ENCODE data around the gene KRT32.

The KRT32 gene

DNA sequence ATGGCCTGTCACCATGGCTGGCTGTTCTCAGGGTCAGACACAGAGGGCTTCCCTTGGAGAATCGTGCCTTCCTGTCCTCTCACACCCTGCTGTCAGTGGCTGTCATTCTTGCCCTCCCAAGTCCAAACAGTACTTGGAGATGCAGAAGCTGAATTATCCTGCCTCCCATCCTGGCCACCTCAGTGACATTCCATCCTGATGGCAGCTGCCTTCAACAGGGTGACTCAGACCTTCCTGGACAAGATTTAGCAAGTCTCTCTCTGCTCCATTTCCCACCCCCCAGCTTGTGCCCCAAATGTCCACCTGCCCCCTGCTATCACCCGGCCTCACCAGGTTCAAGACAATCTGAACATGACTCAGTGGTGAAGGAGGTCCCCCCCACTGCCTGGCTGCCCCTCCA, 27.3 kb upstream of the KRT32 start:
- no peak for TF ChIP-seq SPI1 (IDR thresholded peaks at IDR 0.05; ENCODE audit: low read depth, low read length)
- no peak for TF ChIP-seq POLR2A (IDR thresholded peaks at IDR 0.05; ENCODE audit: low read depth, low read length)
- DNase-seq (ENCODE audit: insufficient read length, low spot score): no peak
- FAIRE-seq: no peak

DNA sequence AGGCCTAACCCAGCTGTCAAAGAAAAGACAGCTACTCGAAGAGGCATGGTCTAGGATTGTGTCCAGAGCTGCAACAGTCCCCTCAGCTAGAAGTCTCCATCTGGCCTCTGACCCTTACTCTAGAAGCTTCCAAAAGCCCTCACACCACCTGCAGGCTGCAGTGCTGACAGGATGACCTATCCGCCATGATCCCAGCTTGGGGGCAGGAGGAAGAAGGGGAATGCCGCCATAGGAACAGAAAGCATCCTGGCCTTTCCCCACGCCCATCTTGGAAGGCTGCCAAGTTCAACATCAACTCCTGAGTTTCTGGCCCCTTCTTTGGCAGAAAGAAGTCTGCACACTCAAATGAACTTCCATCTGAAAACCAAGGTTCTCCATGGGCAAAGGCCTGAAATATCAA, 25.6 kb upstream of the KRT32 start:
- no peak for FAIRE-seq
- TF ChIP-seq POLR2AphosphoS5 (IDR thresholded peaks at IDR 0.05; ENCODE audit: low read depth, low read length): no peak
- TF ChIP-seq TAF1 (IDR thresholded peaks at IDR 0.05; ENCODE audit: low read depth, low read length): no peak
- TF ChIP-seq POU2F2 (IDR thresholded peaks at IDR 0.05; ENCODE audit: low read depth, low read length): no peak
- no peak for TF ChIP-seq SPI1 (IDR thresholded peaks at IDR 0.05; ENCODE audit: low read depth, low read length)
- TF ChIP-seq POLR2A (IDR thresholded peaks at IDR 0.05; ENCODE audit: low read depth, low read length): no peak
- no peak for TF ChIP-seq PAX5 (IDR thresholded peaks at IDR 0.05; ENCODE audit: insufficient read depth, low read length, severe bottlenecking)
- DNase-seq (ENCODE audit: insufficient read length, low spot score): no peak

DNA sequence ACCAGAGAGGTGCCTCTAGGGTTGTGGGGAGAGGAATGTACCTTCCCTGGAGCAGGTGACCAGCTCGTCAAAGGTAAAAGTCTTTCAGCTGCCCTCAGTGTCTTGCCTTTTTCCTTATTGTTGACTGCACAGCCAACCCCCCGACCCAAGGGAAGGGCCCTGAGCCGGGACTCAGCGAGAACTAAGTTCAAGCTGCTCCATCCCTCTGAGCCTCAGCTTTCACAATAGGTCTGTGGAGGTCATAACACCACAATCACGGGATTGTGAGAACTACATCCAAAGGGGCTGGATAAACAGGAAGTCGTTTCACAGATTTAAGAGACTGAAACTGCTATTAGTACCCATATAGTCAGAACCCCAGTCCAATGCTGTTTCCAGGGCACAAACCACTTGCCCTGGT, 25.2 kb upstream of the KRT32 start:
- DNase-seq (ENCODE audit: insufficient read length, low spot score) (no peak), FAIRE-seq (no peak)
- TF ChIP-seq POLR2A (IDR thresholded peaks at IDR 0.05; ENCODE audit: low read depth, low read length) (no peak), POU2F2 (IDR thresholded peaks at IDR 0.05; ENCODE audit: low read depth, low read length) (no peak), PAX5 (IDR thresholded peaks at IDR 0.05; ENCODE audit: insufficient read depth, low read length, severe bottlenecking) (no peak), TAF1 (IDR thresholded peaks at IDR 0.05; ENCODE audit: low read depth, low read length) (no peak), POLR2AphosphoS5 (IDR thresholded peaks at IDR 0.05; ENCODE audit: low read depth, low read length) (no peak), SPI1 (IDR thresholded peaks at IDR 0.05; ENCODE audit: low read depth, low read length) (no peak)

DNA sequence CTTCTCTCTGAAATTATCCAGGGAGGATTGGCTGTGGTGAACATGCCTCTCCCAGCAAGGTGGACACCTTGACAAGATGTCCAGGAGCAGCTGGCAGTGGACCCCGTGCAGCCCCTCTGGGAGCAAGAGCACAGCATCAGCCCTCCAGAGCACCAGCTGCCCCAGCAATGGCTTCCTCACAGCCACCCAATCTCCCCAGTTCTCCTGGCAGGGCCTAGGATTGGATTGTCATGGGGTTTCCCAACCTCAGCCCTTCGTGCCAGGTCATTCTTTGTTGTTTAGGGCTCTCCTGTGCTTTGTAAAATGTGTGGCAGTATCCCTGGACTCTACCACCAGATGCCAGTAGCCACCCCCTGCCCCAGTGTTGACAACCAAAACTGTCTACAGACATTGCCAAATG, 24.3 kb upstream of the KRT32 start:
- DNase-seq (ENCODE audit: insufficient read length, low spot score): no peak
- TF ChIP-seq PAX5 (IDR thresholded peaks at IDR 0.05; ENCODE audit: insufficient read depth, low read length, severe bottlenecking) (no peak), POLR2AphosphoS5 (IDR thresholded peaks at IDR 0.05; ENCODE audit: low read depth, low read length) (no peak), SPI1 (IDR thresholded peaks at IDR 0.05; ENCODE audit: low read depth, low read length) (no peak)
- no peak for FAIRE-seq

DNA sequence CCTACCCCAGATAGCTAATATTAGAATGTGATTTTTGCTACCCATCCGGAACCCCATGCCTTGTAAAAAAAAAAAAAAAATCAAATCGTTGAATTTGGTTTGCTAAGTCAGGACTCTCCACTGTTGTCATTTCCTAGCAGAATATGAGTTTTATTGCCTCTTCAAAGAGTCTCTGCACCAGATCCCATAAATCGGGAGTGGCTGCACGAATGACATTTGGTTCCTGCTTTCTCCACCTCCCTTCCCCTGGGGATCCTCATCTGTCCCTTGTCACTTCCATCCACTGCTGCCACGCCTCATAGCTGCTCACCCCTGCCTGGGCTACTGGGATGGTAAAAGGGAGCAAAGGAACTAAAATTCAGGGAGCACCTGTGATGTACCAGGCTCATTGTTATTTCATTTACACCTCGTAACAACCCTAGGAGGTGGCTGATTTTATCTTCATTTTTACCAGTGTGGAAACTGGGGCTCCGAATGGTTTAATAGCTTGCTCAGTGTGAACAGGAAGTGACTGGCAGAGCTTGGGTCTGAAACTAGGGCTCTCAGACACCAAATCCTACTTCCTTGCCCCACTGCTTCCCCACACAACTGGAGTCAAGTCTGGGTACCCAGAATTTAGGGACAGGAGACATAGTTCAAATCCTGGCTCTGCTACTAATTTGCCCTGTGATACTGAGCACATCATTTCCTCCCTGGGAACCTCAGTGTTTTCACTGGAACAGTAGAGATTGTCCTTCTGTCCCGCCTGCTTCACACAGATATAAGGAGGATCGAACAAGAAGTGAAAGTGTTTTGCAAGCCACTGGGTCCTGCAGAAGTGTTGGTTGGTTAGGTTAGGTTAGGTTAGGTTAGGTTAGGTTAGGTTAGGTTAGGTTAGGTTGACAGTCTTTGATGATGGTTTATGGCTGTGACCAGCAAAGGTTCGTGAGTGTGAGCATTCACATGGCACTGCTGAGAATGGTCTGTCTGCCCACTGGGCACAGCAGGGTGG, 23.1 kb upstream of the KRT32 start:
- no peak for FAIRE-seq
- DNase-seq (ENCODE audit: insufficient read length, low spot score): no peak
- TF ChIP-seq POU2F2 (IDR thresholded peaks at IDR 0.05; ENCODE audit: low read depth, low read length) (no peak), SPI1 (IDR thresholded peaks at IDR 0.05; ENCODE audit: low read depth, low read length) (no peak), PAX5 (IDR thresholded peaks at IDR 0.05; ENCODE audit: insufficient read depth, low read length, severe bottlenecking) (no peak), TAF1 (IDR thresholded peaks at IDR 0.05; ENCODE audit: low read depth, low read length) (no peak), POLR2A (IDR thresholded peaks at IDR 0.05; ENCODE audit: low read depth, low read length) (no peak), POLR2AphosphoS5 (IDR thresholded peaks at IDR 0.05; ENCODE audit: low read depth, low read length) (no peak)

DNA sequence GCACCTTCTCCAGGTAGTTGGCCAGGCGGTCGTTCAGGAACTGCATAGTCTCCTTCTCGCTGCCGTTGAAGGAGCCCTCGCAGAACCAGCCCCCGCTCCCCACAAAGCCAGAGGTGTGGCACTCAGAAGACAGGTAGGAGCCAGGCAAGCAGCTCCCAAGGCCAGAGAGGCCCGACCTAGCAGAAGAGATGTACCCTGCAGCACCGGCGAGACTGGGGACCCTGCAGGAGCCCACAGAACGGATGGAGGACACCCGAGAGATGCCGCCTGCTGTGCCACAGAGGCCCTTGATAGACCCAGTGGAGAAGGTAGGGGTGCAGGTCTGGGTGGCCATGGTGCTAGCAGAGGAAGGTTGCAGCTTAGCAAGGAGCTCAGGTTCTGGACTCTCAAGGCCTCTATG, 22.3 kb upstream of the KRT32 start, which contains the start of gene KRT36:
KRT36 (minus strand) TSS at position 380 of the 400 bp plus-strand sequence; CDS start at position 334, 46 bp downstream.
- no peak for TF ChIP-seq POLR2A (IDR thresholded peaks at IDR 0.05; ENCODE audit: low read depth, low read length)
- DNase-seq (ENCODE audit: insufficient read length, low spot score) (no peak), FAIRE-seq (no peak)

DNA sequence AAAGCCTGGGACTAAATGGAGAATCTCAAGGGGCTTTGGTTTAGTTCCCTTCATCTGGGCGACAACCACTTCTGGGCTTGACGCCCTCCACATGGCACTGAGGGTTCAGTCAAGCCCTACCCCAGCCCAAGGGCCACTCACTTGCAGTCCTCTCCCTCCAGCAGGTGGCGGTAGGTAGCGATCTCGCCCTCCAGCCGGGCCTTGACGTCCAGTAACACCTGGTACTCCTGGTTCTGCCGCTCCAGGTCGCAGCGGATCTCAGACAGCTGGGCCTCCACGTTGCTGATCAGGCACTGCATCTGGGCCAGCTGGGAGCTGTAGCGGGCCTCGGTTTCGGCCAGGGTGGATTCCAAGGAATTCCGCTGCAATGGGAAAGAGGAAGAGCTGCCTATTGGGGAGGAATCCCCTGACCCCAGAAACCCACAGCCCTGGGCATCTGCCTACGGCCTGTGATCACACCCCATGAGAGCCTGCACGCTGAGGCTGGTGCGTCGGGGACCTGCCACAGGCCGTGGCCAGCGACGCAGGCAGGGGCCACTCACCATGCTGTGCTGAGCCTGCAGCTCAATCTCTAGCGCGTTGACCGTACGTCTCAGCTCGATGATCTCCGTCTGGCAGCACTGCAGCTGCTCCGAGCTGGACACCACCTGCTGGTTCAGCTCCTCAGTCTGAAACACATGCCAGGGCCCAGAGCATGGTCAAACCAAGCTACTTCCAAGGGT, 19.8 kb upstream of the KRT32 start:
- no peak for TF ChIP-seq TAF1 (IDR thresholded peaks at IDR 0.05; ENCODE audit: low read depth, low read length)
- TF ChIP-seq SPI1 (IDR thresholded peaks at IDR 0.05; ENCODE audit: low read depth, low read length): no peak
- TF ChIP-seq POLR2AphosphoS5 (IDR thresholded peaks at IDR 0.05; ENCODE audit: low read depth, low read length): no peak
- TF ChIP-seq POLR2A (IDR thresholded peaks at IDR 0.05; ENCODE audit: low read depth, low read length): no peak
- no peak for TF ChIP-seq PAX5 (IDR thresholded peaks at IDR 0.05; ENCODE audit: insufficient read depth, low read length, severe bottlenecking)
- no peak for TF ChIP-seq POU2F2 (IDR thresholded peaks at IDR 0.05; ENCODE audit: low read depth, low read length)
- FAIRE-seq: peak; percentile 72
- peak; percentile 47 for DNase-seq (ENCODE audit: insufficient read length, low spot score)

DNA sequence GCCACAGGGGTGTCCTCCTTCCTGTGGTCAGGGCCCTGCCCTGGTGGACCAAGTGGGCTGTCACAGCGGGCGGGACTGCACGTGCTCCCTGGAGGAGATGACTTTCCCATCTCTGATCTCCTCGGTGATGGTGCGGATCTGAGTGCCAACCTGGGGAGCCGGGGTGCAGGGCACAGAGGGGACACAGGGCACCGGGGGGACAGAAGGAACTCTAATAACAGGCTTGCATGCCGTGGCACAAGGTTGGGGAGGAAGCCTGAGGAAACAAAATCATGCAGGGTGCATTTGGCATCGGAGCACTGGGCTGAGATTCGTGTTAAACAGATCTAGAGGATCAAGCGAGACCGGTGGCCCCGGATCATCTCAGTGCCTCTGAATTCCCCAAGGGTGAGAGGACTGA, 19.1 kb upstream of the KRT32 start:
- TF ChIP-seq SPI1 (IDR thresholded peaks at IDR 0.05; ENCODE audit: low read depth, low read length) (no peak), POU2F2 (IDR thresholded peaks at IDR 0.05; ENCODE audit: low read depth, low read length) (no peak), POLR2A (IDR thresholded peaks at IDR 0.05; ENCODE audit: low read depth, low read length) (no peak), POLR2AphosphoS5 (IDR thresholded peaks at IDR 0.05; ENCODE audit: low read depth, low read length) (no peak), PAX5 (IDR thresholded peaks at IDR 0.05; ENCODE audit: insufficient read depth, low read length, severe bottlenecking) (no peak), TAF1 (IDR thresholded peaks at IDR 0.05; ENCODE audit: low read depth, low read length) (no peak)
- DNase-seq (ENCODE audit: insufficient read length, low spot score): no peak
- no peak for FAIRE-seq

DNA sequence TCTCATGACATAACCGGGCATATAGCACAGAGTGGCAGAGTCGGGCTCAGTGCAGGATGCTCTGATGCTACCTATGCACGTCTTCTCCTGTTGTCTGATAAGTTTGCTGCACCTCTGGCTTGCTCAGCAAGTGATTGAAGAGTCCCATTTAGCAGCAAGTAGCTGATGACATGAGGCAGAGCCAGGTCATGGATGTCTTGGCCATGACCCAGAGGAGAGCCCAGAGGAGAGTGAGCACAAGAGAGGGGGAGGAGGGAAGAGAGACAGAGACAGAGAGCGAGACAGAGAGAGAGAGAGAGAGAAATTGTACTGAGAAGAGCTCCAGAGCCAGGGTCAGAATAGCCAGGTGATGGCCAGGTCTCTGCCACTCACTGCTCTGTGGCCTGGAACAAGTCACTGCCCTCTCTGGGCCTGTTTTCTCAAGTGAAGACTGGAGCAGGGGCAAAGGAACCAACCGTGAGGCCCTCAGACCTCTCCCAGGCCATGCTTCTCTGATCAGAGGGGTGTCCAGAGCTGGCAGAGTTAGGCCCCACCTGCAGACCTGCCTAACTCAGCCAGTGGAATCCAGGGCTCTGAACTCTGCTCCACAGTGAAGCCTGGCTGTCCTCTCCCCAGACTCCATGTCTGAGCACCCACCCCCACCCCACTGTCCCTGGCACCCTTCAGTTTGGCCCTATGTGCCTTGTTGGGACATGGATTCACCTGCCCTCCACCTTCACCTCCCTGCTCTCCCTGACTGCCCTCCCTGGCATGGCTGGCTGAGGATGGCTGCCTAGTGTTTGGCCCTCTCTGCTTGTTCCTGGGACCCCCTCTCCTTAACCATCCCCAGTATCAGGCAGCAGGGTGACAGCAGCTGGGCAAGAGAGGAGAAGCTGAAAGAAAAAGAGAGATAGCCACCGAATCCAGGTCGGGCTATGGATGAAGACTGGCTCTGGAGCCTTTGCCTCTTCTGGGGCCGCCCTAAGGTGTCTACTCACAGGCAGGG, 18.0 kb upstream of the KRT32 start:
- DNase-seq (ENCODE audit: insufficient read length, low spot score) (no peak), FAIRE-seq (no peak)
- TF ChIP-seq TAF1 (IDR thresholded peaks at IDR 0.05; ENCODE audit: low read depth, low read length) (no peak), POU2F2 (IDR thresholded peaks at IDR 0.05; ENCODE audit: low read depth, low read length) (no peak), SPI1 (IDR thresholded peaks at IDR 0.05; ENCODE audit: low read depth, low read length) (no peak)

Data from GM12891 (cell line).